ENCODE data around the gene NOTCH1. TPM values are rescaled to one million over a fixed set of nuclear protein-coding genes. Genes with fewer than 3 reads are reported as not detected.

The NOTCH1 gene
- total RNA-seq, 1 donor from 2014 or later: 29.7 TPM

GRCh38 chr9:136482793-136483588 is 62.9 kb downstream of the NOTCH1 start, which contains the start of gene SEC16A:
TSS of gene SEC16A (minus strand) at chr9:136483040. CDS start at chr9:136477615, 5,425 bp downstream.
- DNase-seq (ENCODE audit: low spot score): peak; percentile 100
- intact Hi-C loops (cut with DNase I): no loop called here

- intact Hi-C loops (cut with DNase I): no loop called here
- DNase-seq (ENCODE audit: low spot score): no peak
Observed at GRCh38 chr9:136482046-136482792, 63.6 kb downstream of the NOTCH1 start.

GRCh38 chr9:136481558-136481957 is 64.3 kb downstream of the NOTCH1 start:
- intact Hi-C loops (cut with DNase I): no loop called here

GRCh38 chr9:136476369-136477150 is 69.3 kb downstream of the NOTCH1 start:
- intact Hi-C loops (cut with DNase I): no loop called here
- DNase-seq (ENCODE audit: low spot score): no peak

More at GRCh38 chr9:136481558-136481957, 64.3 kb downstream of the NOTCH1 start:
- DNase-seq (ENCODE audit: low spot score): no peak

- intact Hi-C loops (cut with DNase I): no loop called here
- DNase-seq (ENCODE audit: low spot score): no peak
Observed at GRCh38 chr9:136474974-136475865, 70.6 kb downstream of the NOTCH1 start.

GRCh38 chr9:136474021-136474640 is 71.7 kb downstream of the NOTCH1 start:
- intact Hi-C loops (cut with DNase I): no loop called here
- no peak for DNase-seq (ENCODE audit: low spot score)

- intact Hi-C loops (cut with DNase I): no loop called here
- DNase-seq (ENCODE audit: low spot score): no peak
Observed at GRCh38 chr9:136473354-136473721, 72.5 kb downstream of the NOTCH1 start.

GRCh38 chr9:136472640-136473353 is 73.1 kb downstream of the NOTCH1 start:
- no peak for DNase-seq (ENCODE audit: low spot score)
- intact Hi-C loops (cut with DNase I): no loop called here

- intact Hi-C loops (cut with DNase I): no loop called here
- DNase-seq (ENCODE audit: low spot score): no peak
Observed at GRCh38 chr9:136471802-136472487, 73.9 kb downstream of the NOTCH1 start.

GRCh38 chr9:136470792-136471469 is 74.9 kb downstream of the NOTCH1 start:
- intact Hi-C loops (cut with DNase I): no loop called here
- no peak for DNase-seq (ENCODE audit: low spot score)

- DNase-seq (ENCODE audit: low spot score): no peak
- intact Hi-C loops (cut with DNase I): no loop called here
Observed at GRCh38 chr9:136470356-136470755, 75.5 kb downstream of the NOTCH1 start.

GRCh38 chr9:136467766-136468165 is 78.1 kb downstream of the NOTCH1 start:
- intact Hi-C loops (cut with DNase I): no loop called here

GRCh38 chr9:136466155-136466541 is 79.7 kb downstream of the NOTCH1 start:
- intact Hi-C loops (cut with DNase I): no loop called here
- no peak for DNase-seq (ENCODE audit: low spot score)

More at GRCh38 chr9:136467766-136468165, 78.1 kb downstream of the NOTCH1 start:
- no peak for DNase-seq (ENCODE audit: low spot score)

- DNase-seq (ENCODE audit: low spot score): no peak
- intact Hi-C loops (cut with DNase I): no loop called here
Observed at GRCh38 chr9:136465500-136466154, 80.2 kb downstream of the NOTCH1 start.

GRCh38 chr9:136464241-136464640 is 81.6 kb downstream of the NOTCH1 start:
- DNase-seq (ENCODE audit: low spot score): no peak
- intact Hi-C loops (cut with DNase I): no loop called here

- intact Hi-C loops (cut with DNase I): no loop called here
- DNase-seq (ENCODE audit: low spot score): no peak
Observed at GRCh38 chr9:136463578-136463977, 82.3 kb downstream of the NOTCH1 start.

All from cardiac septum (tissue), 1 donor.